NB4 (cell line): ENCODE results near the gene LCE2D.

Experiments used
- CTCF ChIP-seq: IDR thresholded peaks from one replicate; pipeline ENCODE4 v1.5.1; 2012; ENCODE audit warnings: low read depth, low read length
- POLR2A ChIP-seq: IDR thresholded peaks from 2 replicates; pipeline ENCODE4 v1.6.1; 2011; ENCODE audit warnings: mild to moderate bottlenecking; ENCODE audit not compliant: insufficient read length; ENCODE audit errors: extremely low read depth

- TF ChIP-seq CTCF (no peak), POLR2A (no peak)
These were observed 34.8 kb downstream of the LCE2D start, which contains the start of gene LCE2A for GRCh38 chr1:152697701-152698600.
